Upper lobe of left lung (tissue), 4 donors: ENCODE results near the gene TMEM134.

Experiments
- CTCF ChIP-seq, 6 experiments: fragments of 450-650 bp in 4 of 6; fragments of 200-600 bp in 2 of 6; sonication (generic) in 2 of 6; IDR thresholded peaks; one replicate each; pipeline ENCODE4 v1.5.1; 2016 to 2019; ENCODE audit warnings: antibody characterized with exemption in 6 of 6
- EP300 ChIP-seq, 4 donors: sonication (generic); formaldehyde crosslinking; IDR thresholded peaks; one replicate each; pipeline ENCODE4 v1.5.1; 2017; ENCODE audit warnings: antibody characterized with exemption in 4 of 4, control low read depth in 2 of 4
- POLR2A ChIP-seq, 4 donors: fragments of 450-650 bp; IDR thresholded peaks; one replicate each; pipeline ENCODE4 v1.5.1; 2016 to 2017; ENCODE audit warnings: antibody characterized with exemption in 4 of 4, mild to moderate bottlenecking in 2 of 4
- POLR2AphosphoS5 ChIP-seq, 2 donors: sonication (generic); formaldehyde crosslinking; IDR thresholded peaks; one replicate each; pipeline ENCODE4 v1.5.1; 2017; ENCODE audit warnings: antibody characterized with exemption in 2 of 2

GRCh38 chr11:67457453-67457852, 11.6 kb downstream of the TMEM134 start:
- TF ChIP-seq CTCF (IDR thresholded peaks at IDR 0.05) (no peak), POLR2AphosphoS5 (IDR thresholded peaks at IDR 0.05) (no peak), POLR2A (IDR thresholded peaks at IDR 0.05) (no peak), EP300 (IDR thresholded peaks at IDR 0.05) (no peak)
